IPS DF 6.9 (cell line): ENCODE measurements around the gene SMYD5.
"Not testable (repeated sequence)": the region's sequence is repeated elsewhere in the genome, so short reads cannot be mapped to it uniquely, and the experiment has no call there.

ENCODE experiments used
- DNase-seq: peaks from one replicate; pipeline ENCODE4 v3.0.0-alpha.2; 2013; ENCODE audit warnings: low read depth, low spot score
- H3K27ac ChIP-seq: one replicate; pipeline ENCODE4 v1.5.1; 2013; ENCODE audit warnings: low read length, control low read depth
- H3K27me3 ChIP-seq: 2 replicates; pipeline ENCODE4 v1.6.1; 2013; ENCODE audit warnings: mild to moderate bottlenecking, low read length; ENCODE audit not compliant: control insufficient read depth, insufficient read depth
- H3K36me3 ChIP-seq: 2 replicates; pipeline ENCODE4 v1.6.1; 2013; ENCODE audit warnings: low read length; ENCODE audit not compliant: control insufficient read depth, insufficient read depth
- H3K4me1 ChIP-seq: 2 replicates; pipeline ENCODE4 v1.6.1; 2013; ENCODE audit warnings: low read length; ENCODE audit not compliant: control insufficient read depth, insufficient read depth
- H3K4me3 ChIP-seq: 2 replicates; pipeline ENCODE4 v1.5.1; 2013; ENCODE audit warnings: mild to moderate bottlenecking, low read length
- H3K9me3 ChIP-seq: 2 replicates; pipeline ENCODE4 v1.6.1; 2013; ENCODE audit warnings: low read length, inconsistent platforms; ENCODE audit not compliant: control insufficient read depth, insufficient read depth
- WGBS: extraction: QIAGEN DNeasy Blood & Tissue Kit; methylation state at CpG from one replicate; pipeline ENCODE4 v1.1.7; 2013; ENCODE audit warnings: mixed read lengths, missing lambda C conversion rate; ENCODE audit not compliant: insufficient read length, insufficient coverage; 5-methylcytosine and 5-hydroxymethylcytosine counted together

Gene SMYD5

GRCh38 chr2:73176205-73176880 lies 37.7 kb upstream of the SMYD5 start:
- DNase-seq, result no peak
- H3K27me3 ChIP-seq, result peaks cover 32% of the 10 kb centered on the region

GRCh38 chr2:73176881-73177644 lies 37.0 kb upstream of the SMYD5 start:
- Histone ChIP-seq H3K4me1 (peaks cover 8% of the 10 kb centered on the region), H3K4me3 (peak overlapping the region; percentile 45; the same call in 1 of the 2 replicates), H3K27ac (no peak overlapping the region), H3K27me3 (peaks cover 32% of the 10 kb centered on the region), H3K9me3 (no peaks in the 10 kb centered on the region), H3K36me3 (no peaks in the 10 kb centered on the region)
- no peak for DNase-seq
- no CpG with 5 or more reads among the region's 56 CpGs for WGBS

More at GRCh38 chr2:73176205-73176880, 37.7 kb upstream of the SMYD5 start:
- Histone ChIP-seq H3K27ac (no peak overlapping the region), H3K9me3 (no peaks in the 10 kb centered on the region), H3K36me3 (no peaks in the 10 kb centered on the region), H3K4me1 (peaks cover 8% of the 10 kb centered on the region), H3K4me3 (peak overlapping the region; percentile 47)
- WGBS, result no CpG with 5 or more reads among the region's 31 CpGs

- Histone ChIP-seq H3K27me3 (peaks cover 32% of the 10 kb centered on the region), H3K9me3 (no peaks in the 10 kb centered on the region), H3K4me1 (peaks cover 8% of the 10 kb centered on the region), H3K4me3 (no peak overlapping the region), H3K36me3 (no peaks in the 10 kb centered on the region), H3K27ac (no peak overlapping the region)
- no peak for DNase-seq
- WGBS, result no CpG with 5 or more reads among the region's 12 CpGs
Observed at GRCh38 chr2:73177645-73178255, 36.3 kb upstream of the SMYD5 start.

DNA sequence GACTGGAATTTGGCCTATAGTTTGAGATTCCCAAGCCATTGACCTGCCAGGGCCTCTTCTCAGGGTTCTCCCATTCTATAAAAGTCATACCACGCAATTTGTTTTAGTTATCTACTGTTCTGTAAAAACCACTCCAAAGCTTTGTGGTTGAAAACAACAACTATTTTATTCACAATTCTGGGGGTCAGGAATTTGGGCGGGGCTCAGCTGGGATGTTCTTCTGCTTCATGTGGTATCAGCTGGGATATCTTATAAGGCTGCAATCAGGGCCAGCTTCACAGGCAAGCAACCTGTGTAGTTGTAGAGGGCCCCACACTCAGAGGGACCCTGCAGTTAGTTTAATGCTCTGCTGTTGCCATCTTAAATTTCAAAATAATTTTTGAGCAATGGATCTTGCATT lies 28.1 kb upstream of the SMYD5 start:
- no peaks in the 10 kb centered on the region for H3K36me3 ChIP-seq
- H3K4me1 ChIP-seq, result no peaks in the 10 kb centered on the region
- H3K4me3 ChIP-seq, result no peak overlapping the region
- no CpG with 5 or more reads among the region's 2 CpGs for WGBS
- DNase-seq, result no peak
- no peaks in the 10 kb centered on the region for H3K9me3 ChIP-seq
- H3K27ac ChIP-seq, result no peak overlapping the region
- H3K27me3 ChIP-seq, result no peaks in the 10 kb centered on the region

DNA sequence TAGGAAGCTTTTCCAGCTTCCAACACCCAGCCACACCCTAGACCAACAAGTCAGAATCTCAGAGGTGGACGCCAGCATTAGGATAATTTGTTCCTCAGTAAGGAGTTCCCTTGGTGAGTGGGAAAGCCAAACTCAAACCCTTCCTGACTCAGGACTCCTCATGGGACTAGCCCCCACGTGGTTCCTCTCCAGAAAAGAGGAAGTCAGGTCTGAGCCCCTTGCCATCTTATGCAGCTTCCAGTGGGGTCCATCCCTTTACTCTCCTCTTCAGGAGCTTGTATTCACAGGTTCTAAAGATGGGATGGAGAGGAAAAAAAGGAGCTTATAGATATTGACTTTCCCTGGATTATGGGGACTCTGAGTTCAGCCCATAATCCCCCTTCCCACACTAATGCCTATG lies 26.5 kb upstream of the SMYD5 start:
- Histone ChIP-seq H3K36me3 (no peaks in the 10 kb centered on the region), H3K9me3 (no peaks in the 10 kb centered on the region), H3K4me3 (no peak overlapping the region), H3K27ac (no peak overlapping the region), H3K4me1 (peaks cover 2% of the 10 kb centered on the region; the same call in 1 of the 2 replicates), H3K27me3 (no peaks in the 10 kb centered on the region)
- DNase-seq, result no peak
- no CpG with 5 or more reads among the region's 2 CpGs for WGBS

DNA sequence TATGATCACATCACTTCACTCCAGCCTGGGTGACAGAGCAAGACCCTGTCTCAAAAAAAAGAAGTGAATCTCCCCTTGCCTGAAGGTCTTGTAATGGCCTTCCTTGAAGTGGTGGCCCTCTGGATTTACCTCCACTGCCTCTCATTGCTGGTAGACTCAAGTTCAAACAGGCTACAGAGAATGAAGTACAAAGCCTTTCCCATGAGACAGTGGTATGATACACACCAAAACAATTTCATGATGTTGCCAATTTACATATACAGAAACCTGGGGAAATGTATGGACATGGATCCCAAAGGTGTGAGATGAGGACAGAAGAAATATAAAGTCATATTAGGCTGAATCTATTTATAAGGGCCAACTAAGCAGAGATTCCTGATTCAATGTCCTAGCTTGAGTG lies 16.5 kb upstream of the SMYD5 start:
- no peaks in the 10 kb centered on the region for H3K9me3 ChIP-seq

DNA sequence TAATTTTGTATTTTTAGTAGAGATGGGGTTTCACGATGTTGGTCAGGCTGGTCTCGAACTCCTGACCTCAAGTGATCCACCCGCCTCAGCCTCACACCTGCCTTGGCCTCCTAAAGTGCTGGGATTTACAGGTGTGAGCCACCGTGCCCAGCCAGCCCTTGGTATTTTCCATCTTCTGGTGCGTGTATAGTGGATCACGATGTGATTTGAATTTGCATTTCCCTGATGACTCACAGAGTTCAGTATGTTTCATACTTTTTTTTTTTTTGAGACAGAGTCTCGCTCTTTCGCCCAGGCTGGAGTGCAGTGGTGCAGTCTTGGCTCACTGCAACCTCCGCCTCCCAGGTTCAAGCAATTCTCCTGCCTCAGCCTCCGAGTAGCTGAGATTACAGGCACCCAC lies 13.8 kb upstream of the SMYD5 start:
- no CpG with 5 or more reads among the region's 10 CpGs for WGBS
- not testable (repeated sequence) for DNase-seq, H3K4me3 ChIP-seq, H3K36me3 ChIP-seq, H3K27ac ChIP-seq, H3K9me3 ChIP-seq, H3K4me1 ChIP-seq
- peaks cover 12% of the 10 kb centered on the region; the same call in 1 of the 2 replicates for H3K27me3 ChIP-seq

More for the DNA sequence above, 16.5 kb upstream of the SMYD5 start:
- Histone ChIP-seq H3K4me3 (no peak overlapping the region), H3K36me3 (no peaks in the 10 kb centered on the region), H3K4me1 (no peaks in the 10 kb centered on the region), H3K27ac (no peak overlapping the region), H3K27me3 (no peaks in the 10 kb centered on the region; the same call in 1 of the 2 replicates)
- DNase-seq, result no peak

GRCh38 chr2:73202156-73203054 lies 11.6 kb upstream of the SMYD5 start, which contains the start of gene NOTO:
TSS of gene NOTO (plus strand) at chr2:73202574. CDS start at chr2:73202667, 93 bp downstream.
- Histone ChIP-seq H3K4me3 (peak within 1 kb of the TSS; percentile 29; the same call in 1 of the 2 replicates), H3K27me3 (peaks cover 12% of the 10 kb centered on the region; the same call in 1 of the 2 replicates), H3K9me3 (no peaks in the 10 kb centered on the region), H3K4me1 (no peaks in the 10 kb centered on the region), H3K36me3 (no peaks in the 10 kb centered on the region), H3K27ac (no peak within 1 kb of the TSS)
- WGBS, result no CpG with 5 or more reads among the region's 87 CpGs
- DNase-seq, result no peak

DNA sequence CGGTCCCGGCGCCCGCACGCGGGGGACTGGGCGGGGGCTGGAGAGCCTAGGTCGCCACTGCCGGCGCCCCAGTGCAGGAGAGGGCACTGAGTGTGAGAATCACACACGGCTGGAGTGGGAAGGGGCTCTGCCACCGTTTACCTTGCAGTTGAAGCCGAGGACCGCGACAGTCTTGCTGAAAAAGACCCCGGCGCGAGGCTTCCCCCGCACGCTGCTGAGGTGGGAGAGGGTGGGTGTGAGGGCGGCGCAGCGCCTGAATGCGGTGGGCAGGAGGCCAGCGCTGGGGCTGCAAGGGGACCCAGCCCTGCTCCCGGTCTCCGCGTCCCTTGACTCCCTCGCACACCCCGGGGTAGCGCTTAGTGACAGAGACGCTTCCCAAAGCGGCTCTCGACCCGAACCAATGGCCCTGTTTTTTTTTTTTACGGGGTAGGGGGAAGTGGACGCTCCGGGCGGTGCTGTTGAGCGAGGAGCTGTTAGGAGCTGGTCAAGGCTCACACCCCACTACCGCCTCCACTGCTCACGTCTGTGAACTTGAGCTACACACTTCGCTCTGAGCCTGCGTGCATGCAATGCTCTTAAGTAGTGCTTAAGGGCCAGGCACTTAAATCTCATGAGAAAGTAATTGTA lies 10.9 kb upstream of the SMYD5 start:
- Histone ChIP-seq H3K9me3 (no peaks in the 10 kb centered on the region), H3K36me3 (no peaks in the 10 kb centered on the region), H3K27ac (no peak overlapping the region), H3K4me1 (no peaks in the 10 kb centered on the region), H3K27me3 (peaks cover 12% of the 10 kb centered on the region; the same call in 1 of the 2 replicates), H3K4me3 (peak overlapping the region; percentile 29; the same call in 1 of the 2 replicates)
- no CpG with 5 or more reads among the region's 44 CpGs for WGBS
- no peak for DNase-seq
